ENCODE data around the gene CCDC69. TPM values are rescaled to one million over a fixed set of nuclear protein-coding genes. Genes with fewer than 3 reads are reported as not detected.

CCDC69 gene
- total RNA-seq, 1 donor from 2014 or later = 0.78 TPM

DNA sequence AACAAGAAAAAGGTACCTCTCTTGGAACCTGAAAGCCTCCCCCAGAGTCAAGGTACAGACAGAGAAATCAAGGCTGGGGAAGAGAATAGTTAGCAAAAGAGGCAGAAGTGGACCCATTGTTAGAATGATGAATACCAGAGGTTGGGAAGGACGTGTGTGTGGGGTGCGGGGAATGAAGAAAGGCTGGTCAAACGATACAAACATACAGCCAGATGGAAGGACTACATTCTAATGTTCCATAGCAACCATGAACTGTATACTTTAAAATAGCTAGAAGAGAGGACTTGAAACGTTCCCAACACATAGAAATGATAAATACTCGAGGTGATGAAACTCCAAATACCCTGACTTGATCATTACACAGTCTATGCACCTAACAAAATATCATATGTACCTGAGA, 7.1 kb downstream of the CCDC69 start:
- Mint-ChIP-seq H3K9me3 (ENCODE audit: unreplicated experiment) (no peaks in the 10 kb centered on the region), H3K27me3 (ENCODE audit: unreplicated experiment) (peaks cover 2% of the 10 kb centered on the region), H3K4me3 (ENCODE audit: unreplicated experiment) (no peak overlapping the region), H3K36me3 (ENCODE audit: unreplicated experiment) (no peaks in the 10 kb centered on the region), H3K27ac (ENCODE audit: unreplicated experiment) (no peak overlapping the region), H3K4me1 (ENCODE audit: unreplicated experiment) (no peaks in the 10 kb centered on the region)
- no peak for TF ChIP-seq CTCF (IDR thresholded peaks at IDR 0.05)
- DNase-seq (ENCODE audit: extremely low spot score, unreplicated experiment) = no peak

DNA sequence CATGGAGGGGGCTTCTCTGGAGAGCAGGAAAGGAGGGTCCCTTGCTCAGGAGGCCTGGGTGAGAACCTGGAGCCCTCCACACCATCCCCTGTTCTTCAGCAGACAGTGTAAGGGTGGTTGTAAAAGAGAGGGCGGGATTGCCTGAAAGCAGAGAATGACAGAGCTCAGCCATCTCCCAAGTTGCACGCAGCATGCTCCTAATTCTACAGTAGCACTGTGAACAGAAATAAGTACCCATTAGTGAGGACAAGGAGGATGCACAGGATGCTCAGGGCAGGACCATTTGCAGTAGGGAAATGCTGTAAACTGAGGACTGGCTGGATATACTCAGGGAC, 8.4 kb downstream of the CCDC69 start:
- Mint-ChIP-seq H3K36me3 (ENCODE audit: unreplicated experiment) (no peaks in the 10 kb centered on the region), H3K4me3 (ENCODE audit: unreplicated experiment) (no peak overlapping the region), H3K4me1 (ENCODE audit: unreplicated experiment) (no peaks in the 10 kb centered on the region), H3K27me3 (ENCODE audit: unreplicated experiment) (peaks cover 2% of the 10 kb centered on the region), H3K9me3 (ENCODE audit: unreplicated experiment) (no peaks in the 10 kb centered on the region), H3K27ac (ENCODE audit: unreplicated experiment) (no peak overlapping the region)
- TF ChIP-seq CTCF (IDR thresholded peaks at IDR 0.05) = no peak
- no peak for DNase-seq (ENCODE audit: extremely low spot score, unreplicated experiment)

GRCh38 chr5:151214614-151215545, 9.0 kb downstream of the CCDC69 start:
- H3K4me3 Mint-ChIP-seq (ENCODE audit: unreplicated experiment) = no peak overlapping the region
- peaks cover 2% of the 10 kb centered on the region for H3K27me3 Mint-ChIP-seq (ENCODE audit: unreplicated experiment)
- H3K9me3 Mint-ChIP-seq (ENCODE audit: unreplicated experiment) = no peaks in the 10 kb centered on the region
- H3K27ac Mint-ChIP-seq (ENCODE audit: unreplicated experiment) = no peak overlapping the region
- no peaks in the 10 kb centered on the region for H3K36me3 Mint-ChIP-seq (ENCODE audit: unreplicated experiment)
- H3K4me1 Mint-ChIP-seq (ENCODE audit: unreplicated experiment) = no peaks in the 10 kb centered on the region
- TF ChIP-seq CTCF (IDR thresholded peaks at IDR 0.05) = no peak
- no peak for DNase-seq (ENCODE audit: extremely low spot score, unreplicated experiment)

- DNase-seq (ENCODE audit: extremely low spot score, unreplicated experiment) = peak; percentile 59
- no peak for TF ChIP-seq CTCF (IDR thresholded peaks at IDR 0.05)
- H3K27ac Mint-ChIP-seq (ENCODE audit: unreplicated experiment) = no peak overlapping the region
- no peak overlapping the region for H3K4me3 Mint-ChIP-seq (ENCODE audit: unreplicated experiment)
- no peaks in the 10 kb centered on the region for H3K4me1 Mint-ChIP-seq (ENCODE audit: unreplicated experiment)
- H3K36me3 Mint-ChIP-seq (ENCODE audit: unreplicated experiment) = no peaks in the 10 kb centered on the region
- H3K9me3 Mint-ChIP-seq (ENCODE audit: unreplicated experiment) = no peaks in the 10 kb centered on the region
- H3K27me3 Mint-ChIP-seq (ENCODE audit: unreplicated experiment) = peaks cover 2% of the 10 kb centered on the region
These were observed 9.9 kb downstream of the CCDC69 start for GRCh38 chr5:151213803-151214613.

DNA sequence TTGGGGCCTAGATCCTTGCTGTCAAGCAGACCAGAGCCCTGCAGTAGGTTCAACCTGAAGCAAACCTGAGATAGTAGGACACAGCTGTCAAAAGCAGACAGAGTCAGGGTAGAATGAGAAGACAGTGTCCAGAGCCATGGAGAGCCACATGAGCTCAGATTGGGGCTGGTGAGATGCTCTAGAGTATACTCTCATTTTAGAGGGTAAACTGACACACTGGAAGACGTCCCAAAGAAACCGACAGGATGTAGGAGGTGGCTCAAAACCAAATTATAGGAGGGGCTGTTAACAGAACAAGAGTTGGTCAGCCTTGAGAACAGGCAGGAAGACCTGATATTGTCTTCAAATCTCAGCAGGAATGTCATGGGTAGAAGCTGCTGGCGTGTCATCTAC, 11.5 kb downstream of the CCDC69 start:
- no peaks in the 10 kb centered on the region for H3K4me1 Mint-ChIP-seq (ENCODE audit: unreplicated experiment)
- H3K27ac Mint-ChIP-seq (ENCODE audit: unreplicated experiment) = no peak overlapping the region
- peaks cover 5% of the 10 kb centered on the region for H3K27me3 Mint-ChIP-seq (ENCODE audit: unreplicated experiment)
- DNase-seq (ENCODE audit: extremely low spot score, unreplicated experiment) = no peak
- H3K36me3 Mint-ChIP-seq (ENCODE audit: unreplicated experiment) = no peaks in the 10 kb centered on the region
- H3K4me3 Mint-ChIP-seq (ENCODE audit: unreplicated experiment) = no peak overlapping the region
- no peak for TF ChIP-seq CTCF (IDR thresholded peaks at IDR 0.05)
- no peaks in the 10 kb centered on the region for H3K9me3 Mint-ChIP-seq (ENCODE audit: unreplicated experiment)
